HEK293 (cell line): Measurements from ENCODE around the gene NLK.

Source experiments
- ZBTB1 ChIP-seq: fragments of 450-650 bp; formaldehyde crosslinking; IDR thresholded peaks from 2 replicates; pipeline ENCODE4 v1.5.1; 2016; ENCODE audit warnings: missing biosample characterization, missing genetic modification characterization
- ZNF221 ChIP-seq: fragments of 450-650 bp; formaldehyde crosslinking; IDR thresholded peaks from 2 replicates; pipeline ENCODE4 v1.5.1; 2017; ENCODE audit warnings: missing biosample characterization, missing genetic modification characterization, borderline replicate concordance
- ZNF777 ChIP-seq: fragments of 450-650 bp; formaldehyde crosslinking; IDR thresholded peaks from 2 replicates; pipeline ENCODE4 v1.5.1; 2017; ENCODE audit warnings: missing biosample characterization, missing genetic modification characterization, borderline replicate concordance
- TF ChIP-seq, protein P1 (sequence below): fragments of 450-650 bp; formaldehyde crosslinking; conservative IDR thresholded peaks from 2 replicates; pipeline ENCODE4 v1.5.1; 2016; ENCODE audit warnings: low read depth, missing biosample characterization, missing genetic modification characterization

DNA sequence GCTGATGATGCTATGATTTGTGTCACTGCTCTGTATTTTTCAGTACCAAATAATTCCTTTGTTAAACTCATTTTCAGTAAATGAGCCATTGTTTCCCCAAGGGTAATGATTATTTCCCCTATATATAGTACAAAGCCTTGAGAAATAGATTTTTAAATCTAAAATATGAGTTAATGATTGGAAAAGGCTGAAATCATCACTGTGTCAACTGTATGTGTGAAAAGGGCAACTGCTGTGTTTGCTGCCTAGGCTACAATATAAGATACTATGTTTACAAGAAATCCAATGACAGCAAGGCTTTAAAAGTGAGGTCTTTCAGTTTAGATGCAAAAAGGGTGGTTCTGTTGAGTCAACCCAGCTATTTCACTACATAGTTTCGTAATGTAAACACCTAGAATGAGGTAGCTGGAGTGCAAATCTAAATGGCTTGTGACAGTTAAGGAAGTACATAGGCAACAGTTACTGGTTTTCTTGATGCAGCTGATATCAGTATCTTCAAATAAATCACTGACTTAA, 15.3 kb downstream of the NLK start:
- TF ChIP-seq, protein P1, sequence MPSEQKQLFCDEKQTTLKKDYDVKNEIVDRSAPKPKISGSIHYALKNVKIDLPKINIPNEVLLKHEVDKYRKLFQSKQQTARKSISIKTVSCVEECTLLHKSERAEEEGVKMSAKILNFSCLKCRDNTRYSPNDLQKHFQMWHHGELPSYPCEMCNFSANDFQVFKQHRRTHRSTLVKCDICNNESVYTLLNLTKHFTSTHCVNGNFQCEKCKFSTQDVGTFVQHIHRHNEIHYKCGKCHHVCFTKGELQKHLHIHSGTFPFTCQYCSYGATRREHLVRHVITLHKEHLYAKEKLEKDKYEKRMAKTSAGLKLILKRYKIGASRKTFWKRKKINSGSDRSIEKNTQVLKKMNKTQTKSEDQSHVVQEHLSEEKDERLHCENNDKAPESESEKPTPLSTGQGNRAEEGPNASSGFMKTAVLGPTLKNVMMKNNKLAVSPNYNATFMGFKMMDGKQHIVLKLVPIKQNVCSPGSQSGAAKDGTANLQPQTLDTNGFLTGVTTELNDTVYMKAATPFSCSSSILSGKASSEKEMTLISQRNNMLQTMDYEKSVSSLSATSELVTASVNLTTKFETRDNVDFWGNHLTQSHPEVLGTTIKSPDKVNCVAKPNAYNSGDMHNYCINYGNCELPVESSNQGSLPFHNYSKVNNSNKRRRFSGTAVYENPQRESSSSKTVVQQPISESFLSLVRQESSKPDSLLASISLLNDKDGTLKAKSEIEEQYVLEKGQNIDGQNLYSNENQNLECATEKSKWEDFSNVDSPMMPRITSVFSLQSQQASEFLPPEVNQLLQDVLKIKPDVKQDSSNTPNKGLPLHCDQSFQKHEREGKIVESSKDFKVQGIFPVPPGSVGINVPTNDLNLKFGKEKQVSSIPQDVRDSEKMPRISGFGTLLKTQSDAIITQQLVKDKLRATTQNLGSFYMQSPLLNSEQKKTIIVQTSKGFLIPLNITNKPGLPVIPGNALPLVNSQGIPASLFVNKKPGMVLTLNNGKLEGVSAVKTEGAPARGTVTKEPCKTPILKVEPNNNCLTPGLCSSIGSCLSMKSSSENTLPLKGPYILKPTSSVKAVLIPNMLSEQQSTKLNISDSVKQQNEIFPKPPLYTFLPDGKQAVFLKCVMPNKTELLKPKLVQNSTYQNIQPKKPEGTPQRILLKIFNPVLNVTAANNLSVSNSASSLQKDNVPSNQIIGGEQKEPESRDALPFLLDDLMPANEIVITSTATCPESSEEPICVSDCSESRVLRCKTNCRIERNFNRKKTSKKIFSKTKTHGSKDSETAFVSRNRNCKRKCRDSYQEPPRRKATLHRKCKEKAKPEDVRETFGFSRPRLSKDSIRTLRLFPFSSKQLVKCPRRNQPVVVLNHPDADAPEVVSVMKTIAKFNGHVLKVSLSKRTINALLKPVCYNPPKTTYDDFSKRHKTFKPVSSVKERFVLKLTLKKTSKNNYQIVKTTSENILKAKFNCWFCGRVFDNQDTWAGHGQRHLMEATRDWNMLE = no peak
- TF ChIP-seq ZNF777 (tag by site-specific recombination) (no peak), ZBTB1 (no peak), ZNF221 (tag by site-specific recombination) (no peak)
